H1 (cell line): ENCODE measurements around the gene ISG20L2. TPM values are rescaled to one million over a fixed set of nuclear protein-coding genes. Genes with fewer than 3 reads are reported as not detected.

Experiments used
- CHD7 ChIP-seq: fragments of 300-600 bp; sonication (generic); IDR thresholded peaks from 2 replicates; pipeline ENCODE4 v1.7.1; 2012; ENCODE audit warnings: low read length, moderate library complexity, mild to moderate bottlenecking, inconsistent platforms; ENCODE audit not compliant: insufficient replicate concordance
- SIN3A ChIP-seq, 2 experiments: IDR thresholded peaks in 1 of 2; conservative IDR thresholded peaks in 1 of 2; 2 replicates each; pipeline ENCODE4 v1.6.1; 2011 to 2012; ENCODE audit warnings: low read length in 2 of 2, improper control_type of control experiment in 1 of 2, low read depth in 1 of 2, mild to moderate bottlenecking in 1 of 2
- polyA plus RNA-seq, 7 experiments: library from polyadenylated mRNA; depleted of rRNA in 3 of 7; stranded (reverse) in 5 of 7; unstranded in 2 of 7; fragments of >200 nt in 5 of 7; fragments of 200-250 nt in 2 of 7; gene quantifications; 1 replicate in 5 of 7; 2 replicates in 1 of 7; 4 replicates in 1 of 7; pipeline versions ENCODE4 v1.2.1 to v1.2.3, GENCODE V29; 2011 to 2013; ENCODE audit warnings: missing spikeins in 2 of 7, mixed read lengths in 2 of 7
- total RNA-seq: library from RNA; stranded (reverse); fragmentation: NEBNext Ultra II Directional; extraction: Animal tissue kit (Norgen Biotek cat#: 25700); gene quantifications from 2 replicates; pipeline ENCODE4 v1.2.1, GENCODE V29; 2021

The ISG20L2 gene
- total and polyA plus RNA-seq, 2 of the 8 experiments (the other 6 are each of a cell fraction or from before 2014, with no cell fraction given), result 47.5 to 53.0 TPM

GRCh38 chr1:156726549-156727226 is 1.9 kb downstream of the ISG20L2 start (continued):
- TF ChIP-seq CHD7 (no peak), SIN3A (conservative IDR thresholded peaks at IDR 0.05 in 1 of 2, IDR thresholded peaks at IDR 0.05 in 1 of 2; ENCODE audit: low read depth in 1 of 2, low read length in 2 of 2) (0 out of 4 replicates have a peak, but pooled peaks of 1 of the 2 experiments have one; percentile 56)
- TF ChIP-seq, all 59 proteins: peak for 3
